ENCODE data around the gene PRSS33. TPM values are rescaled to one million over a fixed set of nuclear protein-coding genes. Genes with fewer than 3 reads are reported as not detected.

Gene PRSS33
- total and polyA plus RNA-seq, 9 of the 15 experiments (the other 6 are each of a cell fraction or from before 2014, with no cell fraction given): not detected

DNA sequence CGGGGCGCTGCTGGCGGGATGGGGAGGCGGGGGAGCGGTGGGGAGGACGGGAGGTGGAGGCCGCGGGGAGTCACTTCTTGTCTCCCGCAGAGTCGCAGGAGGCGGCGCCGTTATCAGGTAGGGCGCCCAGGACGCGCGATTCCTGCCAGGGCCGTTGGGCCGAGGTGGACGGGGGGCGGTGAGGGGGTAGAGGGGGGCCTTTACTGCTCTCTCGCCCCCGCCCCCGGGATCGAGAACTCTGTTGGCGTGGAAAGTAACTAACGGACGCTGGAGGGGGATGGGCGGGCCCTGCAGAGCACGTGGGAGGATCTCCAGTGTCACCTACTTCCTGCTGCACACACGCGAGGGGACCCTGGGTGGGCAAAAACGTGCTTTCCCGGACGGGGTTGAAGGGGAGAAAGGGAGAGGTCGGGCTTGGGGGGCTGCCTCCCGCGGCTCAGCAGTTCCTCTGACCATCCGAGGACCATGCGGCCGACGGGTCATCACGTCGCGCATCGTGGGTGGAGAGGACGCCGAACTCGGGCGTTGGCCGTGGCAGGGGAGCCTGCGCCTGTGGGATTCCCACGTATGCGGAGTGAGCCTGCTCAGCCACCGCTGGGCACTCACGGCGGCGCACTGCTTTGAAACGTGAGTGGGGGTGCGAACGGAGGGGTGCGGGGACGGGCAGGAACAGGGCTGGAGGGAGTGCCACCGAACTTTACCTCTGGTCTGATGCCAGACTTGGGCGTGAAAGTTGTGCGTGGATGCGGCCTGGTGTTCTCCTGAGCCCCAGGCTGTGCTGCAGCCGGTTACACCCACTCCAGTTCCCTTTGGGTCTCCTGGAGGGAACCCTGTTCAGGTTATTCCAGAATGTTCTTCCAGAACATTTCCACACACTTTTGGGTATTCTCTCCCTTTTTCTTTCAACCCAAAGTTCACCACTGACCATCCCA is 30.2 kb upstream of the PRSS33 start (continued):
- TF ChIP-seq, protein P1, sequence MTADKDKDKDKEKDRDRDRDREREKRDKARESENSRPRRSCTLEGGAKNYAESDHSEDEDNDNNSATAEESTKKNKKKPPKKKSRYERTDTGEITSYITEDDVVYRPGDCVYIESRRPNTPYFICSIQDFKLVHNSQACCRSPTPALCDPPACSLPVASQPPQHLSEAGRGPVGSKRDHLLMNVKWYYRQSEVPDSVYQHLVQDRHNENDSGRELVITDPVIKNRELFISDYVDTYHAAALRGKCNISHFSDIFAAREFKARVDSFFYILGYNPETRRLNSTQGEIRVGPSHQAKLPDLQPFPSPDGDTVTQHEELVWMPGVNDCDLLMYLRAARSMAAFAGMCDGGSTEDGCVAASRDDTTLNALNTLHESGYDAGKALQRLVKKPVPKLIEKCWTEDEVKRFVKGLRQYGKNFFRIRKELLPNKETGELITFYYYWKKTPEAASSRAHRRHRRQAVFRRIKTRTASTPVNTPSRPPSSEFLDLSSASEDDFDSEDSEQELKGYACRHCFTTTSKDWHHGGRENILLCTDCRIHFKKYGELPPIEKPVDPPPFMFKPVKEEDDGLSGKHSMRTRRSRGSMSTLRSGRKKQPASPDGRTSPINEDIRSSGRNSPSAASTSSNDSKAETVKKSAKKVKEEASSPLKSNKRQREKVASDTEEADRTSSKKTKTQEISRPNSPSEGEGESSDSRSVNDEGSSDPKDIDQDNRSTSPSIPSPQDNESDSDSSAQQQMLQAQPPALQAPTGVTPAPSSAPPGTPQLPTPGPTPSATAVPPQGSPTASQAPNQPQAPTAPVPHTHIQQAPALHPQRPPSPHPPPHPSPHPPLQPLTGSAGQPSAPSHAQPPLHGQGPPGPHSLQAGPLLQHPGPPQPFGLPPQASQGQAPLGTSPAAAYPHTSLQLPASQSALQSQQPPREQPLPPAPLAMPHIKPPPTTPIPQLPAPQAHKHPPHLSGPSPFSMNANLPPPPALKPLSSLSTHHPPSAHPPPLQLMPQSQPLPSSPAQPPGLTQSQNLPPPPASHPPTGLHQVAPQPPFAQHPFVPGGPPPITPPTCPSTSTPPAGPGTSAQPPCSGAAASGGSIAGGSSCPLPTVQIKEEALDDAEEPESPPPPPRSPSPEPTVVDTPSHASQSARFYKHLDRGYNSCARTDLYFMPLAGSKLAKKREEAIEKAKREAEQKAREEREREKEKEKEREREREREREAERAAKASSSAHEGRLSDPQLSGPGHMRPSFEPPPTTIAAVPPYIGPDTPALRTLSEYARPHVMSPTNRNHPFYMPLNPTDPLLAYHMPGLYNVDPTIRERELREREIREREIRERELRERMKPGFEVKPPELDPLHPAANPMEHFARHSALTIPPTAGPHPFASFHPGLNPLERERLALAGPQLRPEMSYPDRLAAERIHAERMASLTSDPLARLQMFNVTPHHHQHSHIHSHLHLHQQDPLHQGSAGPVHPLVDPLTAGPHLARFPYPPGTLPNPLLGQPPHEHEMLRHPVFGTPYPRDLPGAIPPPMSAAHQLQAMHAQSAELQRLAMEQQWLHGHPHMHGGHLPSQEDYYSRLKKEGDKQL (CRISPR knock-in tag; IDR thresholded peaks at IDR 0.05; ENCODE audit: borderline replicate concordance): no peak
- TF ChIP-seq, protein P2, sequence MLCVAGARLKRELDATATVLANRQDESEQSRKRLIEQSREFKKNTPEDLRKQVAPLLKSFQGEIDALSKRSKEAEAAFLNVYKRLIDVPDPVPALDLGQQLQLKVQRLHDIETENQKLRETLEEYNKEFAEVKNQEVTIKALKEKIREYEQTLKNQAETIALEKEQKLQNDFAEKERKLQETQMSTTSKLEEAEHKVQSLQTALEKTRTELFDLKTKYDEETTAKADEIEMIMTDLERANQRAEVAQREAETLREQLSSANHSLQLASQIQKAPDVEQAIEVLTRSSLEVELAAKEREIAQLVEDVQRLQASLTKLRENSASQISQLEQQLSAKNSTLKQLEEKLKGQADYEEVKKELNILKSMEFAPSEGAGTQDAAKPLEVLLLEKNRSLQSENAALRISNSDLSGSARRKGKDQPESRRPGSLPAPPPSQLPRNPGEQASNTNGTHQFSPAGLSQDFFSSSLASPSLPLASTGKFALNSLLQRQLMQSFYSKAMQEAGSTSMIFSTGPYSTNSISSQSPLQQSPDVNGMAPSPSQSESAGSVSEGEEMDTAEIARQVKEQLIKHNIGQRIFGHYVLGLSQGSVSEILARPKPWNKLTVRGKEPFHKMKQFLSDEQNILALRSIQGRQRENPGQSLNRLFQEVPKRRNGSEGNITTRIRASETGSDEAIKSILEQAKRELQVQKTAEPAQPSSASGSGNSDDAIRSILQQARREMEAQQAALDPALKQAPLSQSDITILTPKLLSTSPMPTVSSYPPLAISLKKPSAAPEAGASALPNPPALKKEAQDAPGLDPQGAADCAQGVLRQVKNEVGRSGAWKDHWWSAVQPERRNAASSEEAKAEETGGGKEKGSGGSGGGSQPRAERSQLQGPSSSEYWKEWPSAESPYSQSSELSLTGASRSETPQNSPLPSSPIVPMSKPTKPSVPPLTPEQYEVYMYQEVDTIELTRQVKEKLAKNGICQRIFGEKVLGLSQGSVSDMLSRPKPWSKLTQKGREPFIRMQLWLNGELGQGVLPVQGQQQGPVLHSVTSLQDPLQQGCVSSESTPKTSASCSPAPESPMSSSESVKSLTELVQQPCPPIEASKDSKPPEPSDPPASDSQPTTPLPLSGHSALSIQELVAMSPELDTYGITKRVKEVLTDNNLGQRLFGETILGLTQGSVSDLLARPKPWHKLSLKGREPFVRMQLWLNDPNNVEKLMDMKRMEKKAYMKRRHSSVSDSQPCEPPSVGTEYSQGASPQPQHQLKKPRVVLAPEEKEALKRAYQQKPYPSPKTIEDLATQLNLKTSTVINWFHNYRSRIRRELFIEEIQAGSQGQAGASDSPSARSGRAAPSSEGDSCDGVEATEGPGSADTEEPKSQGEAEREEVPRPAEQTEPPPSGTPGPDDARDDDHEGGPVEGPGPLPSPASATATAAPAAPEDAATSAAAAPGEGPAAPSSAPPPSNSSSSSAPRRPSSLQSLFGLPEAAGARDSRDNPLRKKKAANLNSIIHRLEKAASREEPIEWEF (CRISPR knock-in tag; IDR thresholded peaks at IDR 0.05): no peak
- no peak for TF ChIP-seq TAF15 (IDR thresholded peaks at IDR 0.05; ENCODE audit: low read depth, low read length)
- TF ChIP-seq ZNF444 (CRISPR knock-in tag; IDR thresholded peaks at IDR 0.05): no peak
- TF ChIP-seq ZNF282 (CRISPR knock-in tag; IDR thresholded peaks at IDR 0.05): no peak
- TF ChIP-seq, protein P3, sequence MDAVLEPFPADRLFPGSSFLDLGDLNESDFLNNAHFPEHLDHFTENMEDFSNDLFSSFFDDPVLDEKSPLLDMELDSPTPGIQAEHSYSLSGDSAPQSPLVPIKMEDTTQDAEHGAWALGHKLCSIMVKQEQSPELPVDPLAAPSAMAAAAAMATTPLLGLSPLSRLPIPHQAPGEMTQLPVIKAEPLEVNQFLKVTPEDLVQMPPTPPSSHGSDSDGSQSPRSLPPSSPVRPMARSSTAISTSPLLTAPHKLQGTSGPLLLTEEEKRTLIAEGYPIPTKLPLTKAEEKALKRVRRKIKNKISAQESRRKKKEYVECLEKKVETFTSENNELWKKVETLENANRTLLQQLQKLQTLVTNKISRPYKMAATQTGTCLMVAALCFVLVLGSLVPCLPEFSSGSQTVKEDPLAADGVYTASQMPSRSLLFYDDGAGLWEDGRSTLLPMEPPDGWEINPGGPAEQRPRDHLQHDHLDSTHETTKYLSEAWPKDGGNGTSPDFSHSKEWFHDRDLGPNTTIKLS (IDR thresholded peaks at IDR 0.05; ENCODE audit: borderline replicate concordance, low read depth): no peak
- no peak for TF ChIP-seq HCFC1 (IDR thresholded peaks at IDR 0.05; ENCODE audit: low read depth, low read length)
- TF ChIP-seq, protein P4, sequence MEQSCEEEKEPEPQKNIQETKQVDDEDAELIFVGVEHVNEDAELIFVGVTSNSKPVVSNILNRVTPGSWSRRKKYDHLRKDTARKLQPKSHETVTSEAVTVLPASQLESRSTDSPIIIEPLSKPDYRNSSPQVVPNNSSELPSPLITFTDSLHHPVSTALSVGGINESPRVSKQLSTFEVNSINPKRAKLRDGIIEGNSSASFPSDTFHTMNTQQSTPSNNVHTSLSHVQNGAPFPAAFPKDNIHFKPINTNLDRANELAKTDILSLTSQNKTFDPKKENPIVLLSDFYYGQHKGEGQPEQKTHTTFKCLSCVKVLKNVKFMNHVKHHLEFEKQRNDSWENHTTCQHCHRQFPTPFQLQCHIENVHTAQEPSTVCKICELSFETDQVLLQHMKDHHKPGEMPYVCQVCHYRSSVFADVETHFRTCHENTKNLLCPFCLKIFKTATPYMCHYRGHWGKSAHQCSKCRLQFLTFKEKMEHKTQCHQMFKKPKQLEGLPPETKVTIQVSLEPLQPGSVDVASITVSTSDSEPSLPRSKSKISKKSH (CRISPR knock-in tag; IDR thresholded peaks at IDR 0.05): no peak
- TF ChIP-seq BMI1 (IDR thresholded peaks at IDR 0.05; ENCODE audit: low read length): no peak
- TF ChIP-seq ZNF449 (CRISPR knock-in tag; IDR thresholded peaks at IDR 0.05): no peak

All from K562 (cell line).